Endothelial cell of umbilical vein (primary cell): Measurements from ENCODE around the gene INTS7.

Experiments used
- MYC ChIP-seq: IDR thresholded peaks from one replicate; pipeline ENCODE4 v1.6.1; 2011; ENCODE audit warnings: mild to moderate bottlenecking, low read depth, low read length
- POLR2A ChIP-seq: IDR thresholded peaks from 2 replicates; pipeline ENCODE4 v1.6.1; 2012; ENCODE audit warnings: low read depth, mild to moderate bottlenecking, control low read depth, low read length

DNA sequence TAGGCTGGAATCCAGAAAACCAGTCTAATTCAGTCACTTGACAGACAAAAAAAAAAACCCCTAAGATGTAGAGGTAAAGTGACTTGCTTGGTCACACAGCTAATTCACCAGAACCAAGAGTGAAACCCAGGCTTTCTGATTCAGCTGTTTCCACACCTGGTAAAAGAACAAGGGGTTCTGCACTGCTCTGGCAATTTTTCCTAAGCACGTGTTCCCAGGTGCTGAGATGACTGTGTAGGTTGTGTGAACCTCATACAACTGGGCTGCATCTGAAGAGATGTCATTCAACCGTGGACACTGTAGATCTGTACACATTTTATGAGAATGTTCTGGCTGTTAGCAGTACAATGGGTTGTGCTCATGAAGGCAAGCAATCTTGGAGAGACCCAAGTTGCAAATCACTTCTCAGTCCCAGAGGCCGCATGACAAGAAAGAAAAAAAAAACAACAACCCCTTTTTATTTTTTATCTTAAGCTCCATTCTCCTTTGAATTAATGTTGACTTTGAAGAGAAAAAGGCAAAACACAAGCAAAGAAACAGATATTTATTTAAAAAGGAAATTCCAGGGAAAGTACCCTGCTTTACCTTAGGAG lies 95.4 kb downstream of the INTS7 start:
- no peak for TF ChIP-seq MYC
- TF ChIP-seq POLR2A = no peak
